ENCODE measurements around the gene KCNJ5.
A peak's percentile ranks its signal among the peaks of the same experiment; 100 is the strongest.

KCNJ5 gene

GRCh38 chr11:128962896-128963295 lies 71.7 kb downstream of the KCNJ5 start:
- no peak for DNase-seq

- DNase-seq = no peak
Measured at GRCh38 chr11:128963744-128964325, 72.7 kb downstream of the KCNJ5 start.

- no peak for DNase-seq
Measured at GRCh38 chr11:128964463-128964930, 73.3 kb downstream of the KCNJ5 start.

GRCh38 chr11:128965485-128965884 lies 74.3 kb downstream of the KCNJ5 start:
- peak; percentile 5 for DNase-seq

GRCh38 chr11:128967578-128967977 lies 76.4 kb downstream of the KCNJ5 start:
- no peak for DNase-seq

GRCh38 chr11:128968916-128969315 lies 77.8 kb downstream of the KCNJ5 start:
- no peak for DNase-seq

Measured in CD4-positive, alpha-beta T cell treated with Interleukin-21 for 1 hour (primary cell).